Activated gamma-delta T cell treated with anti-CD3 and anti-CD28 coated beads, Interleukin-2, amount 50 U/mL, for 16 hours (primary cell): Measurements from ENCODE around the gene TAF1B.

ENCODE experiments used
- DNase-seq: peaks from one replicate; pipeline ENCODE4 v3.0.0-alpha.2; 2020; ENCODE audit warnings: low read depth

TAF1B gene

GRCh38 chr2:9843229-9844035 is at the start of gene TAF1B:
Gene TAF1B, plus strand, starts transcription at chr2:9843474. Its CDS starts 68 bp downstream, at chr2:9843542.
- peak; percentile 78 for DNase-seq

- no peak for DNase-seq
Measured at GRCh38 chr2:9793918-9794717, 49.2 kb upstream of the TAF1B start.

DNA sequence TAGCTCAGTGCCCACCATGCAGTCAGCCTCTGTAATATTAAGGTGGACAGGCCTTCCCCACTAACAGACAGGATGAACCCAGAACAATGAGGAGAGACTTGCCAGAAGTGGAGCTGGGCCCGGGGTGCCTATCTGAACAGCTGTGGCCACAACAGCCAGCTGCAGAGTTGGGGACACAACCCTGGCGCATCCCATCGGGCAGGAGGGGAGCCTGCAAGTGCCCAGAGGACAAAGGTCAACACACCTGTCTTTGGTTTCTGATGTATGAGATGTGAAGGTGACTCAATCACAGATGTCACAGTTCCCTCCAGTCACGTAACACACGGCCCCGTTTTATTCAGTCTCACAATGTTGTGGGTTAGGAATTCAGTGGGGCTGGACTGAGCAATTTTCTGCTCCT is 48.2 kb upstream of the TAF1B start:
- no peak for DNase-seq

GRCh38 chr2:9796056-9797010 is 46.9 kb upstream of the TAF1B start:
- no peak for DNase-seq

DNA sequence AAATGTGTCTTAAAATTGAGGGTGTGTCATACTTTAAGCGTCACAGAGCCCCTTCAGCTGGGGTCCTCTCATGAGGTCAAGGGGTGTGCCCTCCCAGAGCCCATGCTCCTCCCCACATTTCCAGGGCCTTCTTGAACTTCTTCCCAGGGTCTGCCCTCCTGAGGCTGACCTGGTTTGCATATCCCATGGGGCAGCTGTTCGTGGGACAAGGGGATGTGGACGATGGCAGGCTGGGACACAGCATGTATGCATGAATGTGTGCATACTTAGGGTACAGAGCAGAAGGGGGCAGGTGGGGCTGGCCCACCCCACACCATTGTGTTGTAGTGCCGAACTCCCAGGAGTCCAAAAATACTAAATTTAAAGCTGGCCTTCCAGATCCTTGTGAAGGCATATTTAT is 46.2 kb upstream of the TAF1B start:
- no peak for DNase-seq

- DNase-seq: no peak
Measured at GRCh38 chr2:9797681-9798556, 45.4 kb upstream of the TAF1B start.

- DNase-seq: no peak
Measured at GRCh38 chr2:9799011-9799596, 44.2 kb upstream of the TAF1B start.

- peak; percentile 76 for DNase-seq
Measured at GRCh38 chr2:9799729-9800632, 43.3 kb upstream of the TAF1B start.

DNA sequence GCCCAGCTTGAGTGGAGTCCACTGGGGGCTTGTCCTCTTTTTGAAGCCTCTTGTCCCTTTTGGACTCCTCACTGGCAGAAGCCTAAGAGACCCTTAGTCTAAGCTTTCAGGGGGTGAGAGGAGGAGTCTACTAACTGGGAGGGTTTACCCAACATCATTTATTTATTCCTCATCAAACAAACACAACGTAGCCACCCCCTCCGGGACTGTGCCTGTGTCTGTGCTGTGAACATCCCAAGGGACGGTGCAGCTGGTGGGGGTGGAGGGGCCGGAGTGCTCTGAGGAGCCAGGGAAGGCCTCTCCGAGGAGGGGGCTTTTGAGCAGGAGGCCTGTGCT is 42.7 kb upstream of the TAF1B start:
- no peak for DNase-seq

DNA sequence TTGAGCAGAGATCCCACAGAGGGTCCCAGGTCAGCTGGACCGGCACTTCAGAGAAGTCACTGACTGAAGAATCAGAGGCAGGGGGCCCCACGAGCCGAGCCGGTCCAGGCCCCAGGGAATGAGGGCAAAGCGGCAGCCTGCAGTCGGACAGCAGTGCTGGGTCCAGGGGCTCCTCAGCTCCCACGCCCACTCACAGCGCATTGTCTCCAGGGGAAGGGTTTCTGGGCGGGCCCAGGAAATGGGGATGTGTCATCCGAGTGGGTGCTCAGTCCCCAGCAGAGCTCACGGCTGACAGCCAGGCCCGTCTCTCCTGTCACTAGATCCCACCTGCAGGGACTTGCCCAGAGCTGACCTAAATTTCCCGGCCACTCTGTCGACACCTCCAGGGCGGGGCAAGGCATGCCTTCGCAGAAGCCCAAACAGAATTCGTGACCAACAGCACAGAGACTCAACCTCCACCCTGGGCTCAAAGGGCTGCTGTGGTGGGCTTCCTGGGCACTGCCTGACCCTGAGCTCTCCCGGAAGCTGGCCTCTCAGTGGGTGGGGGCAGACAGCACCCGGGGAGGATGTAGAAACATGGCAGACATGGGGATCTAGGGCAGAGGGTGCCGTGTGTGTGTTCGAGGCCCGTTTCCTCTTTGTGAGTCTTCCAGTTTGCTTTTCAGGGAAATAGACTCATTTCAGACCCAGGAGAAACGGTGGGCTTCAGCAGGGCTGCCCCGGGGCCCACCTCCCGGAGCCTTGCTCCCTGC is 42.1 kb upstream of the TAF1B start:
- peak; percentile 26 for DNase-seq

DNA sequence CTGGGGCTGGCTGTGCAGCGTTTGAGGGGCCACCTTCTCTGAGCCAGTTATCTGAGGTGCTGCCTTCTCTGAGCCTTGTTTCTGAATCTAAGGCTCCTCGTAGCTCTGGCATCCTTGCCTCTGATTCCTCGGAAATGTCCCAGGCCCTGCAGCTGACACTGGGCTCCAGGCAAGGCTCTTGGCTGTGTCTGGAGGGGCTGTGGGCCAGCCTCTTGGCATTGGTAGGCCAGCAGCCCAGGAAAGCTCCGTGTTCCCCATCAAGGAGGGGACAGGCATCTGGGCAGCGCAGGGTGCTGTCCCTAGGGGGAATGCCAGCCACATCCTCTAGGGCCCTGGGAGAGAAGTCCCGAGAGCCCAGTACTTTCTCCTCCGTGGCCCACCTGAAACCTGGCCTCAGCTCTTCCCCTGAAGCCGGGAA is 40.7 kb upstream of the TAF1B start:
- DNase-seq: no peak

DNA sequence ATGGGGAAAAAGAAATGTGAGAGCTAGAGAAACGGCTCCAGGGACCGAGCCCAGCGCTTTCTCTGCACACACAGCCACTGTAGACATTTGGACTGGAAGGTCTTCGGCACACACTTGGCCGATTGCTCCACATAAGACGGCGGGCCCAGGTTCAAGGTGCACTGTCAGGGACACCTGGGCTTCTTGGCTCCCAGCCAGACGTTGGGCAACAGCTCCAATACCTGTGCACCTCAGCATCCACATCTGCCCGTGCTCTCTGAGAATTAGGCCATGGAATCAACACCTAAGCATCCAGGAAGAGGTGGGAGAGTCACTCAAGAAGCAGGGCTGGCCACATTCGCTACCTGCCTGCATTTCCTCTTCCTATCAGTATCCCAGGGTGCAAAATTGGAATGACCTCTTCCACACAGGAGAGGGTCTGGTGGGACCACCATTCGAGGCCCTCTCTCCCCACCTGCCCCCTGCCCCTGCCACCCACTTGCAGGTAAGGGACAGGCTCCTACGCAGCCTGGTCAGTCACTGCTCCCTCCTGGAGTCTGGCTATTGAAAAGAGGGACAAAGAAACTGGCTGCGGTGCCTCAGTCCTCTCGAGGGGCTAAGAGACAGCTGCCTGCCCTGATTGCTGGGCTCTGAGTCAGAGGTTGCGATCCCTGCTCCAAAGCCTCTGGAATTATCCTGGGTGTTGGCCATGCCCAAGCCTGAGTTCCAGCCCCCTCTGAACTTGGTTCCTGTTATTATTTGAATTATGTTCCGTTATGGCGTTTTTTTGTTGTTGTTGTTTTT is 40.1 kb upstream of the TAF1B start:
- DNase-seq: no peak

GRCh38 chr2:9805435-9806297 is 37.6 kb upstream of the TAF1B start:
- no peak for DNase-seq

DNA sequence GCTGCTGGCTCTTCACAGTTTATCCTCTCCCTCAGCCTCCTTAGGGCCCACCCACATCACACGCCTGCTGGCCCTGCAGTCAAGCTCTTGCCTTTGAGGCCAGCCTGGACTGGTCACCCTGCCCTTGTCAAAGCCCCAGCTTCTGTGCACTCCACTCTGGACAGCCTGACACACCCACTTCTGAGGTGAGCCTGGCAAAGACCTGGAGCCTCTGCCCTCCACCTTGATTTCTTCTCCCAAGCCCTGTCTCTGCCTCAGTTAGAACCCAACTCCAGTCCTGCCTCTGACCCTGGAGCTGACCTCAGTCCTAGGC is 37.0 kb upstream of the TAF1B start:
- no peak for DNase-seq

GRCh38 chr2:9806656-9807055 is 36.6 kb upstream of the TAF1B start:
- no peak for DNase-seq

DNA sequence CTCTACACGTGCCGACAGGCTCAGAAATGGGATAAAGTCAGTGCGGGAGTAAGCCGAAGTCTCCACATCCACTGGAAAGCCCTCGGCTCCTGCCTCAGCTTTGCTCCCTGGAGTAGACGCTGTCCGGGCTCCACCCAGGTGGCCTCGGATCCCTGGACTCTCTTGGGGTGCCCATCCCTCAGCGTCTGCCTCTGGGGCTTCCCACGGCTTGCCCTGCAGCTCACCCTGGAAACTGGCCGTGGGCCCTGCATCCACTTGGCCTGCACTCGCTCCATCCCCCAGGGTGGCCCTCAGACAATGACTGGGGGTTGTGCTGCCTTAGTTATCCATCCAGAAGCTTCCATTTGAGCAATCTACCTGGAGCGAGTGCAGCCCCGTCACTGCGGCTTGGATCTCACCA is 36.2 kb upstream of the TAF1B start:
- no peak for DNase-seq

GRCh38 chr2:9807555-9808305 is 35.5 kb upstream of the TAF1B start:
- no peak for DNase-seq
